ENCODE results near the gene FAM229B.

FAM229B gene

DNA sequence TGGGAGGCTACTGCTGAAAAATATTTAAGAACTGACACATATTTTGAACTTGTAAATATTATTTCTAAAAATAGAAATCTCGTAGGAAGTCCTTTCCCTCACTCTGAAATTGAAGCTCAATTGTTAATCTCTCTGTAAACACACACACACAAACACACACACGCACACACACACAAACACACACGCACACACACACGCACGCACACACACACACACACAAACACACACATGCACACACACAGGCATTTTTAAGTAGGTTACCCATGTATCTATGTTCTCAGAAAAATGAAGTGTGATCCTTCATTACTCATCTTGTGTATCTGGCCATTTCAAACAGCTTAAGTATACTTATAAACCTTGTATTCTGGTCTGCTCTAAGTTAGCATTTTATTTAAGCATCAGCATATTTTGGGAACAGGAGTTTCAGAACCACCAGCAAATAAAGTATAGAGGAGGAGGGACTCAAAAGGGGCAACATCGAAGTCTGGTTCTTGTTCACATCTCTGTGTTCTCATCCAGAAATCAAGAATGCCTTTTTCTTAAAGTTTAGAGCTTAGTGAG is 21.9 kb upstream of the FAM229B start:
- Histone ChIP-seq H3K27ac (ENCODE audit: low read length) (no peak overlapping the region), H3K36me3 (replicated peaks; ENCODE audit: insufficient read depth, low read length) (no peaks in the 10 kb centered on the region), H3F3A (ENCODE audit: insufficient read depth, low read length) (no peaks in the 10 kb centered on the region), H3K4me3 (ENCODE audit: low read length) (no peak overlapping the region), H3K9me3 (replicated peaks; ENCODE audit: insufficient read depth, low read length) (no peaks in the 10 kb centered on the region), H3K27me3 (replicated peaks; ENCODE audit: insufficient read depth, low read length) (no peaks in the 10 kb centered on the region), H3K4me2 (ENCODE audit: low read depth, low read length) (no peak overlapping the region), H4K20me1 (ENCODE audit: insufficient read depth, low read length) (no peaks in the 10 kb centered on the region), H3K9ac (ENCODE audit: low read length) (no peak overlapping the region), H3K79me2 (ENCODE audit: low read length) (no peaks in the 10 kb centered on the region), H2AFZ (ENCODE audit: low read length) (no peak overlapping the region), H3K9me2 (replicated peaks; ENCODE audit: insufficient read depth, low read length) (no peaks in the 10 kb centered on the region), H3K4me1 (ENCODE audit: low read length) (no peaks in the 10 kb centered on the region)
- TF ChIP-seq EZH2phosphoT487 (IDR thresholded peaks at IDR 0.05; ENCODE audit: low read length) (no peak), EZH2 (optimal IDR thresholded peaks at IDR 0.05; ENCODE audit: low read depth, low read length) (no peak)
- TF ChIP-seq, protein P1, sequence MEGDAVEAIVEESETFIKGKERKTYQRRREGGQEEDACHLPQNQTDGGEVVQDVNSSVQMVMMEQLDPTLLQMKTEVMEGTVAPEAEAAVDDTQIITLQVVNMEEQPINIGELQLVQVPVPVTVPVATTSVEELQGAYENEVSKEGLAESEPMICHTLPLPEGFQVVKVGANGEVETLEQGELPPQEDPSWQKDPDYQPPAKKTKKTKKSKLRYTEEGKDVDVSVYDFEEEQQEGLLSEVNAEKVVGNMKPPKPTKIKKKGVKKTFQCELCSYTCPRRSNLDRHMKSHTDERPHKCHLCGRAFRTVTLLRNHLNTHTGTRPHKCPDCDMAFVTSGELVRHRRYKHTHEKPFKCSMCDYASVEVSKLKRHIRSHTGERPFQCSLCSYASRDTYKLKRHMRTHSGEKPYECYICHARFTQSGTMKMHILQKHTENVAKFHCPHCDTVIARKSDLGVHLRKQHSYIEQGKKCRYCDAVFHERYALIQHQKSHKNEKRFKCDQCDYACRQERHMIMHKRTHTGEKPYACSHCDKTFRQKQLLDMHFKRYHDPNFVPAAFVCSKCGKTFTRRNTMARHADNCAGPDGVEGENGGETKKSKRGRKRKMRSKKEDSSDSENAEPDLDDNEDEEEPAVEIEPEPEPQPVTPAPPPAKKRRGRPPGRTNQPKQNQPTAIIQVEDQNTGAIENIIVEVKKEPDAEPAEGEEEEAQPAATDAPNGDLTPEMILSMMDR (IDR thresholded peaks at IDR 0.05; ENCODE audit: low read length) = no peak
- DNase-seq = no peak

DNA sequence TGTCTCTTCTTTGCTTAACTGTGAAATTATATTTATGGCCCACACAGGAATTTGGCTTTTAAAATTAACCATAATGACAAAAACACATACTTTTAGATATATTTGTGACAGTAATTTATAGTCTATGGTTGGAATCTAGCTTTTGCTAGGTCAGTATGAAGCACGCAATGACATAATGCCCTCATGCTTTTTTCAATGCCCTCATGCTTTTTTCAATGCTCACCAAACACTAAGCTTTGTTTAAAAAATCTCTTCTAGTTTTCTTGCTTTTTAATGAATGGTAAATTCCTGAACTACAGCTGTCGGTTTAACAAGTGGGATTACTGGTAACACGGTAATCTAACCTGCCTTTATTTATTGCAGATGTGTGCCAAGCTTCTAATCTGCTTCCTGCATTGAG is 20.8 kb upstream of the FAM229B start:
- Histone ChIP-seq H3K9me3 (replicated peaks; ENCODE audit: insufficient read depth, low read length) (no peaks in the 10 kb centered on the region), H3K36me3 (replicated peaks; ENCODE audit: insufficient read depth, low read length) (0 out of 2 replicates have a peak, but pooled peaks cover 3% of the 10 kb centered on the region), H2AFZ (ENCODE audit: low read length) (no peak overlapping the region), H3K27ac (ENCODE audit: low read length) (no peak overlapping the region), H3K4me3 (ENCODE audit: low read length) (no peak overlapping the region), H3K4me1 (ENCODE audit: low read length) (no peaks in the 10 kb centered on the region), H3K9me2 (replicated peaks; ENCODE audit: insufficient read depth, low read length) (no peaks in the 10 kb centered on the region), H3K4me2 (ENCODE audit: low read depth, low read length) (no peak overlapping the region), H4K20me1 (ENCODE audit: insufficient read depth, low read length) (no peaks in the 10 kb centered on the region), H3K27me3 (replicated peaks; ENCODE audit: insufficient read depth, low read length) (no peaks in the 10 kb centered on the region), H3K9ac (ENCODE audit: low read length) (no peak overlapping the region), H3K79me2 (ENCODE audit: low read length) (no peaks in the 10 kb centered on the region), H3F3A (ENCODE audit: insufficient read depth, low read length) (no peaks in the 10 kb centered on the region)
- TF ChIP-seq EZH2 (optimal IDR thresholded peaks at IDR 0.05; ENCODE audit: low read depth, low read length) (no peak), EZH2phosphoT487 (IDR thresholded peaks at IDR 0.05; ENCODE audit: low read length) (no peak)
- TF ChIP-seq, protein P1 (IDR thresholded peaks at IDR 0.05; ENCODE audit: low read length) = no peak
- DNase-seq = no peak

DNA sequence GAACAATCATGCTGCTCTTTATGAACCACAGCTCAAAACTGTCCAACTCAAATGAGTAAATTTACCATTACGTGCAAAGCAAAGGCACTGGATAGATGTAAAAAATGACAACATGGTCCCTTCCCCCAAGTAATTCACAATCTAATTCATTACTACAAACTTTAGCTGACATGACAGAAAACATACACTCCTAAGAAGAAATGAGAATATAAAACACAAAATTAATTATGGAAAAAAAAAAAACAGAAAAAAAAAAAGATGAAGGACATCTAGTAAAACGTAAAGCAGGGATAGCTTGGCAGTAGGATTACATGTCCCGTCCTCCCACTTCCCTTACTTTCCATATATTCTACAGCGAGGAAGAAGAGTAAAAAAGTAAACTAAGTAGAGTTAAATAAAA is 5.8 kb upstream of the FAM229B start:
- Histone ChIP-seq H3K9me2 (replicated peaks; ENCODE audit: insufficient read depth, low read length) (no peaks in the 10 kb centered on the region), H3F3A (ENCODE audit: insufficient read depth, low read length) (no peaks in the 10 kb centered on the region), H4K20me1 (ENCODE audit: insufficient read depth, low read length) (no peaks in the 10 kb centered on the region), H3K79me2 (ENCODE audit: low read length) (no peaks in the 10 kb centered on the region), H3K4me2 (ENCODE audit: low read depth, low read length) (no peak overlapping the region), H3K4me1 (ENCODE audit: low read length) (no peaks in the 10 kb centered on the region), H3K4me3 (ENCODE audit: low read length) (no peak overlapping the region), H3K27me3 (replicated peaks; ENCODE audit: insufficient read depth, low read length) (no peaks in the 10 kb centered on the region), H3K36me3 (replicated peaks; ENCODE audit: insufficient read depth, low read length) (no peaks in the 10 kb centered on the region), H2AFZ (ENCODE audit: low read length) (no peak overlapping the region), H3K9me3 (replicated peaks; ENCODE audit: insufficient read depth, low read length) (no peaks in the 10 kb centered on the region), H3K27ac (ENCODE audit: low read length) (no peak overlapping the region), H3K9ac (ENCODE audit: low read length) (no peak overlapping the region)
- DNase-seq = no peak
- TF ChIP-seq EZH2phosphoT487 (IDR thresholded peaks at IDR 0.05; ENCODE audit: low read length) = no peak
- TF ChIP-seq, protein P1 (IDR thresholded peaks at IDR 0.05; ENCODE audit: low read length) = no peak
